GM20431 (cell line): ENCODE results near the gene SLC47A1.
"Not testable (repeated sequence)": the region's sequence is repeated elsewhere in the genome, so short reads cannot be mapped to it uniquely, and the experiment has no call there.

Experiments used
- in situ Hi-C: fragments of 300-500 bp; cut with MseI, MboI; formaldehyde crosslinking; loops from one replicate; pipeline ENCODE4 v1.15.0; 2020; ENCODE audit warnings: low sequenced_read_pairs; ENCODE audit not compliant: unreplicated experiment

The SLC47A1 gene

GRCh38 chr17:19533718-19534561 lies at the start of gene SLC47A1:
Gene SLC47A1 (plus strand): TSS chr17:19533854. CDS start chr17:19533940, 86 bp downstream.
- in situ Hi-C loops = no loop called here

DNA sequence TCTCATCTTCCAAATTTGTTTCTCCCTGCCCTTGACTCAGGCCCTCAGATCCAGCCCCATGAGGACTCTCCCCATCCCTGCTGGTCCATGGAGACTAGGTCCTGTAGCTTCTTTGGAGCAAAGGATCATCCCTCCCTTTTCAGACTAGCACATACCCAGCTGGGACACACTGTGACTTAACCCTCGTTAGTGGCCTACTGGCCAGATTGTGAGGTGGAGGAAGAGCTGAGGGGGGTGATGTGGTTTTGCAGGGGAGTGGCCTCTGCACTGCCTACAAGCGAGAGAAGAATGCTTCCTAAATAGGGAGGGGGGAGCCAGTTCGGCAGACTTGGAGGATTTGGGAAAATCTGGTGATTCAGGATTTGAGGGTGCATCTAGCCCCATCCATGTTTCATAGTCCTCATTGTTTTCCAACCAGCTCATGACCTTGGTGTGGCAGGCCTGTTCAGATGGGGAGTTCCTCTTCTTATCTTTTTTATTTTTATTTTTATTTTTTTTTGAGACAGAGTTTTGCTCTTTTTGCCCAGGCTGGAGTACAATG lies 47.8 kb upstream of the SLC47A1 start:
- in situ Hi-C loops = no loop called here

DNA sequence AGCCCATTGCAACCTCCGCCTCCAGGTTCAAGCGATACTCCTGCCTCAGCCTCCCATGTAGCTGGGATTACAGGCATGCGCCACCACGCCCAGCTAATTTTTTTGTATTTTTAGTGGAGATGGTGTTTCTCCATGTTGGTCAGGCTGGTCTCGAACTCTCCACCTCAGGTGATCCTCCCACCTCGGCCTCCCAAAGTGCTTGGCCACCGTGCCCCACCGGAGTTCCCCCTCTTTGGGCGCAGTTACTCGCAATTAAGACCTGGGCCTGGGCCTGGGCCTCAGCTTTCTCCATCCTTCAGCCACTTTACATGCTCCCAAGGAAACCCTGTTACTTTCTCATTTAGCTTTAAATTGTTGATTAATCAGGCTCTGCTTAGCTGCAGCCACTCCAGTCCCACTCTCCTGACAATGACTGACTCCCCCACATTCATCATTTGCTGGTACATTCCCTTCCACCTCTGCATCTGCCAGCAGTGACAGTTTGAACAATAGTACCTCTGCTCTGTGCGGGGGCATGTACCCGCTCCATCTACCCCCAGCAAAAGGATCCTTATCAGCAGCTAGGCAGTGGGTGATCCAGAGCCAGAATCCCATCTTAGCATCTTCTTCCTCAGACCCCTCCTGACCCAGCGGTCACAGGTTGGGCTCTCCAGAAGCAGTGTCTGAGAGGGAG lies 47.2 kb upstream of the SLC47A1 start:
- in situ Hi-C loops = no loop called here

DNA sequence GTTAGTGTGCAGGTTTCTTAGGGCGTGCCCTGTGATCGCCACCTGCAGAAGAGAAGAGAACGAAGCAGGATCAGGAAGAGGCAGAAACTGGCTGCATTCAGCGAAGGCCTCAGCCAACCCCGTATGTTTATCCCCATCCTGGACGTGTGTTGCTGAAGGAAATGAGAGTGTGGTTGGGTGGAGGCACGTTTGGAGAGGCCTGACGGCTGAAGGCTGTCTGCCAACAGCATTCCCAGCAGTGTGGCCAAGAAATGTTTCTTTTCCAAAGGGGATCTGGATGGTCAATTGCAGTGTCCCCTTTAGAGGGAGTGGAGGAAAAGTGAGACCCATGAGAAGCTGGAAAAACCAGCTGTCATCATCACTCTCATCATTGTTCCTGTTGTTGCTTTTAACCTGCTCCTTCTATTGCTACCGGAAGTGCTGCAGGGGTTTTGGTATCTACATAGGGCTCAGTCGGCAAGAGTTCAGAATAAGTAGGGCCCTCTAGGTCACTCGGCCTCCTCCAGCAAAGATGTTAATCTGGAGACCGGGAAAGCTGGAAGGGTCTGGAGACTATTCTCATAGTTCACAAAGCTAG lies 46.5 kb upstream of the SLC47A1 start:
- in situ Hi-C loops = no loop called here

- in situ Hi-C loops = no loop called here
These were observed 41.5 kb upstream of the SLC47A1 start for GRCh38 chr17:19492141-19492540.

DNA sequence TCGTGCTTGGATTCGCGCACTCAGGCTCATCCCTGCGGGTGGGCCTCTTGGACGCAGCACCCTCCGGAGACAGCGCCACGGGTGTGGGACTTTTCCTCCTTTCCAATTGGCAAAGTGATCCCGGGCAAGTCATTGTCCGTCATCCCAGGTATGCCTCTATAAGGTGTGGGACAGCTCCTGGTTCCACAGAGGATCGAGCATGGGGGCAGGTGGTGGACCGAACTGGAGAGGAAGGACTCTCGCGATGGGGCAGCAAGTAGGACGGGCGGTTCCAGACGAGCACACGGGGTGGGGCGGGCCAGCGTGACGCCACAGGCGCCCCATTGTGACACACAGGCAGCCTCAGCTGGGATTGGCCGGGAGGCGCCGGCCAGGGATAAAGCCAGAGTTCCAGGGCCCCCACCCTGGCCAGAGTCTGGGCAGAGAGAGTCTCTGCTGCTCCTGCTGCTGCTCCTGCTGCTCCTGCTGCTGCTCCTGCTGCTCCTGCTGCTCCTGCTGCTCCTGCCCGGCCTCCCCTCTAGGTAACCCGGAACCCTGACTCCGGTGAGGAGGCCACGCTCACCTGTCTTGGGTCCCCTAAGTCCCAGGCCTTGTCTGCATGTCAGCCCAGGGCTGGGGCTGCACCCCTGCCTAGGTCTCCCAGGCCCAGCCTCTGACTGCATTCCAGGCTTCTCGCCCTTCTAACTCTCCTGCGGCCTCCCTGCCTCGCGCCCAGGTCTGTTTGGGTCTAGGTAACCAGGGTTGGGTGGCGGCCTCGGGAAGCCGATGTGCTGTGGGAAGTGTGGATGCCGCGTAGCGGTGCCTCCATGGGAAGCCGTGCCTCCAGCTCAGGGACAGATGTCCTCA lies 38.5 kb upstream of the SLC47A1 start:
- in situ Hi-C loops = no loop called here

GRCh38 chr17:19495828-19496528 lies 37.7 kb upstream of the SLC47A1 start:
- in situ Hi-C loops = no loop called here

- in situ Hi-C loops = no loop called here
These were observed 36.0 kb upstream of the SLC47A1 start for GRCh38 chr17:19497624-19498023.

- in situ Hi-C loops = no loop called here
These were observed 32.4 kb upstream of the SLC47A1 start for GRCh38 chr17:19501219-19501618.

DNA sequence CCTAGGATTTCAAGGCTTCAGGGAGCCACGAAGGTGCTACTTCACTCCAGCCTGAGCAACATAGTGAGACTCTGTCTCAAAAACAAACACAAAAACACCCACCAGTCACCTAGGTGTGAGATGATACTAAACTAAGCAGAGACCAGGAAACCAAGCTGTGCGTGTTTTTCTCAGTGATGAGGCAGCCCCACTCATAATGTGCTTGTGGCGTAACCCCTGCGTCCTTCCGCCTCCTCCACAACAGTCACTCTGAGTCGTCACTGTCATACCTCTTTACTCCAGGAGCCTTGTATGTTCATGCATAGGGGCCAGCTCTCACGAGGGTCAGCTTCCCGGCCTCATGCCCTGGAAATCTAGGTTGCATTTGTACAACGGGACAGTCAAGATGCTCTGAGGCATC lies 31.1 kb upstream of the SLC47A1 start:
- in situ Hi-C loops = no loop called here

GRCh38 chr17:19505561-19505960 lies 28.1 kb upstream of the SLC47A1 start:
- in situ Hi-C loops = not testable (repeated sequence)

DNA sequence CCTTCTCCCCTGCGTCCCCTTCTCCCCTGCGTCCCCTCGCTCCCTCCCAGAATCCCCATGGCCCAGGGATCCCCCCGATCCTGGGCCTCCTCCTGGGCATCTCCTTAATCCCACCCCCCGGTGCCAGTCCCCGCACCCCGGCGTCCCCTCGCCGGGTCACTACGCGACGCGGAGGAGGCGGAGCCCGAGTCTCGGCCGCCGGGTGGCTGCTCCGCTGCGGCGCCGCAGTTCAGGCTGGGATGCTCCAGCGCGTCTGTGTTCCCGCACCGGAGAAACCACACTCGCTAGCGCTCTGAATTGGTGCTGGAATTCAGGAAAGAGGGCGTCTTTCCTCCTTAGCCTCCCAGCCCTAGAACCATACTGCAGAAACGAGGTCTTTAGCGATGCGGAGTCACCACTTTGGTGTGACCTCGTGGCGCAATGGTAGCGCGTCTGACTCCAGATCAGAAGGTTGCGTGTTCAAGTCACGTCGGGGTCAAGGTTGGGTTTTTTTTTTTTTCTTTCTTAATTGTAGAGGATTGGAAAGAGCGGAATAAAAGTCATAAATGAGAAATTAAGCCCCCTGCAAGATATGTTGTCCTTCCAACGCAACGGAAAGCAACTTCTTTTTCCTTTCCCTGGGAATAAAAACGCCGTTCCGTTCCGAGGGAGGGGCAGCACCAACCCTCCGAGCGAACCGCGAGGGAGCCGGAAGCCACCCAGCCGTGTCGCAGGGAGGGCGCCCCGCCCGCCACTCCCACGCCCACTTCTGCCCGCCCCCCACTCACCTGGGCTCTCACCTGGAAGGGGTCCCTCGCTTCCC lies 25.7 kb upstream of the SLC47A1 start:
- in situ Hi-C loops = no loop called here

GRCh38 chr17:19508577-19508867 lies 25.1 kb upstream of the SLC47A1 start:
- in situ Hi-C loops = no loop called here

- in situ Hi-C loops = not testable (repeated sequence)
These were observed 24.3 kb upstream of the SLC47A1 start for GRCh38 chr17:19509281-19509852.

DNA sequence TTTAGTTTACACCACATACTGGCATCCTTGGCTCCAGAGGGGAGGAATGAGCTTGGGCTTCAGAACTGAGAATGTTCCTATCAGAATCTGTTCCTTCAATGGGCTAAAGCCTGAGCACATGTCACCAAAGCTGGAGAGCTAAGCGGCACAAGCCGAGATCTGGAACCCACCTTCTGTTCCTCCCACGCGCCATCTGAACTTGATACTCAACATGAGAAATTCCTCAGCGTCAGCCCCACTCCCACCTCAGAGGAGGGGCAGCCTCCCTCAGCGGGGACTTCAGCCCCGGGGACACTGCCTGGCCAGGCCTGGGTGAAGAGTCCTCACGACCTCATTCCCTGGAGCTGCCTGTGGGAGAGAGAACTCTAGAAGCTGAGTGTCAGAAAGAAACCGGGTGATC lies 22.8 kb upstream of the SLC47A1 start:
- in situ Hi-C loops = loop anchor here (10.0 kb wide), 1 partner anchor 254 kb away; no protein-coding TSS in a partner anchor

DNA sequence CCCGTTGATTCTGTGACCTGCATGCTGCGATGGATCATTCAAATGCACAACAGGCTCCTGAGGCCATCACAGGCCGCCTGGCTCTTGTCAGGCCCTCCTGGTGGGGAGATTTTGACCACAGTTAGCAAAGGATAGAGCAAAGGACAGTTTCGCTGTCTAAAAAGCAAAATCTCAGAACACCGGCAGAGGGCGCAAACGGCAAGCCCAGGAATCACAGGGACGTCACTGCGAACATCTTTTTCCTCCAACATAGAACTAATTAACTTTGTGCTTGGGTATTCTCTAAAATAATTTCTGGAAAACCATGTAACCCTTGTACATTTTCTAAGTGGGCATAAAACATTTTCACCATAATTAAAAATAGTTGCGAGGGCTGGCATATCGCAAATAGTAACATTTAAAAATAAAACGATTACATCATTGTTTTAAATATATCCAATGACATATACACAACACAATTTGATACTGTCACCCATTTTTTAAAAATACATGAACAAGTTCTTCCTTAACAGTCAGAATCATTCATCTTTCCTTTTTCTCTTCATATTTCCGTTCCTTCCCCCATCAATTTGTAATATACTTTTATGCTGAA lies 19.7 kb upstream of the SLC47A1 start:
- in situ Hi-C loops = loop anchor here (10.0 kb wide), 1 partner anchor 251 kb away; no protein-coding TSS in a partner anchor

GRCh38 chr17:19517699-19518098 lies 16.0 kb upstream of the SLC47A1 start:
- in situ Hi-C loops = loop anchor here (10.0 kb wide), 1 partner anchor 247 kb away; no protein-coding TSS in a partner anchor
